ENCODE data around the gene NANP.

Gene NANP

GRCh38 chr20:25571817-25572216 lies 52.0 kb downstream of the NANP start:
- 96 to 97% methylated on average over 2 of the region's 2 CpGs for WGBS, 2 experiments
- Histone ChIP-seq H3K27ac (ENCODE audit: insufficient read depth, low read depth, low read length, poor library complexity, severe bottlenecking) (no peak overlapping the region), H3K36me3 (ENCODE audit: control insufficient read depth, insufficient read depth, low read length) (no peaks in the 10 kb centered on the region), H3K27me3 (ENCODE audit: control insufficient read depth, insufficient read depth, low read length, poor library complexity, severe bottlenecking) (no peaks in the 10 kb centered on the region), H3K4me1 (ENCODE audit: control insufficient read depth, insufficient read depth, low read length) (no peaks in the 10 kb centered on the region), H3K4me3 (ENCODE audit: insufficient read depth, low read depth, low read length) (no peak overlapping the region), H3K9me3 (ENCODE audit: control insufficient read depth, low read length) (no peaks in the 10 kb centered on the region)

- no peaks in the 10 kb centered on the region for H3K4me1 ChIP-seq (ENCODE audit: control insufficient read depth, insufficient read depth, low read length)
- H3K27ac ChIP-seq (ENCODE audit: insufficient read depth, low read depth, low read length, poor library complexity, severe bottlenecking) = no peak overlapping the region
- no peak overlapping the region for H3K4me3 ChIP-seq (ENCODE audit: insufficient read depth, low read depth, low read length)
- H3K9me3 ChIP-seq (ENCODE audit: control insufficient read depth, low read length) = no peaks in the 10 kb centered on the region
- no peaks in the 10 kb centered on the region for H3K36me3 ChIP-seq (ENCODE audit: control insufficient read depth, insufficient read depth, low read length)
- WGBS, 2 experiments = 90 to 92% methylated on average over 2 of the region's 2 CpGs
- no peaks in the 10 kb centered on the region for H3K27me3 ChIP-seq (ENCODE audit: control insufficient read depth, insufficient read depth, low read length, poor library complexity, severe bottlenecking)
These were observed 52.6 kb downstream of the NANP start for GRCh38 chr20:25571240-25571639.

- Histone ChIP-seq H3K9me3 (ENCODE audit: control insufficient read depth, low read length) (no peaks in the 10 kb centered on the region), H3K27ac (ENCODE audit: insufficient read depth, low read depth, low read length, poor library complexity, severe bottlenecking) (no peak overlapping the region), H3K4me1 (ENCODE audit: control insufficient read depth, insufficient read depth, low read length) (no peaks in the 10 kb centered on the region), H3K4me3 (ENCODE audit: insufficient read depth, low read depth, low read length) (no peak overlapping the region), H3K27me3 (ENCODE audit: control insufficient read depth, insufficient read depth, low read length, poor library complexity, severe bottlenecking) (no peaks in the 10 kb centered on the region), H3K36me3 (ENCODE audit: control insufficient read depth, insufficient read depth, low read length) (no peaks in the 10 kb centered on the region)
- whole genome bisulfite sequencing, 2 experiments = 90 to 92% methylated on average over 7 of the region's 7 CpGs
These were observed 53.7 kb downstream of the NANP start for GRCh38 chr20:25570148-25570530.

- Histone ChIP-seq H3K27ac (ENCODE audit: insufficient read depth, low read depth, low read length, poor library complexity, severe bottlenecking) (no peak overlapping the region), H3K36me3 (ENCODE audit: control insufficient read depth, insufficient read depth, low read length) (no peaks in the 10 kb centered on the region), H3K4me1 (ENCODE audit: control insufficient read depth, insufficient read depth, low read length) (no peaks in the 10 kb centered on the region), H3K9me3 (ENCODE audit: control insufficient read depth, low read length) (no peaks in the 10 kb centered on the region), H3K27me3 (ENCODE audit: control insufficient read depth, insufficient read depth, low read length, poor library complexity, severe bottlenecking) (no peaks in the 10 kb centered on the region), H3K4me3 (ENCODE audit: insufficient read depth, low read depth, low read length) (no peak overlapping the region)
- 89 to 93% methylated on average over 2 of the region's 2 CpGs for WGBS, 2 experiments
These were observed 56.5 kb downstream of the NANP start for GRCh38 chr20:25567286-25567685.

GRCh38 chr20:25566821-25567220 lies 57.0 kb downstream of the NANP start:
- no peaks in the 10 kb centered on the region for H3K9me3 ChIP-seq (ENCODE audit: control insufficient read depth, low read length)
- H3K4me3 ChIP-seq (ENCODE audit: insufficient read depth, low read depth, low read length) = no peak overlapping the region
- H3K27me3 ChIP-seq (ENCODE audit: control insufficient read depth, insufficient read depth, low read length, poor library complexity, severe bottlenecking) = no peaks in the 10 kb centered on the region
- WGBS, 2 experiments = 91 to 93% methylated on average over 2 of the region's 2 CpGs
- no peaks in the 10 kb centered on the region for H3K4me1 ChIP-seq (ENCODE audit: control insufficient read depth, insufficient read depth, low read length)
- H3K27ac ChIP-seq (ENCODE audit: insufficient read depth, low read depth, low read length, poor library complexity, severe bottlenecking) = no peak overlapping the region
- no peaks in the 10 kb centered on the region for H3K36me3 ChIP-seq (ENCODE audit: control insufficient read depth, insufficient read depth, low read length)

GRCh38 chr20:25565578-25566157 lies 58.1 kb downstream of the NANP start:
- H3K9me3 ChIP-seq (ENCODE audit: control insufficient read depth, low read length) = no peaks in the 10 kb centered on the region
- H3K27me3 ChIP-seq (ENCODE audit: control insufficient read depth, insufficient read depth, low read length, poor library complexity, severe bottlenecking) = no peaks in the 10 kb centered on the region
- WGBS, 2 experiments = 84 to 87% methylated on average over 6 of the region's 6 CpGs
- no peaks in the 10 kb centered on the region for H3K4me1 ChIP-seq (ENCODE audit: control insufficient read depth, insufficient read depth, low read length)
- no peak overlapping the region for H3K27ac ChIP-seq (ENCODE audit: insufficient read depth, low read depth, low read length, poor library complexity, severe bottlenecking)
- H3K4me3 ChIP-seq (ENCODE audit: insufficient read depth, low read depth, low read length) = no peak overlapping the region
- H3K36me3 ChIP-seq (ENCODE audit: control insufficient read depth, insufficient read depth, low read length) = no peaks in the 10 kb centered on the region

- Histone ChIP-seq H3K4me1 (ENCODE audit: control insufficient read depth, insufficient read depth, low read length) (no peaks in the 10 kb centered on the region), H3K36me3 (ENCODE audit: control insufficient read depth, insufficient read depth, low read length) (no peaks in the 10 kb centered on the region)
These were observed 59.9 kb downstream of the NANP start for GRCh38 chr20:25563876-25564275.

GRCh38 chr20:25563362-25563761 lies 60.5 kb downstream of the NANP start:
- H3K4me3 ChIP-seq (ENCODE audit: insufficient read depth, low read depth, low read length) = no peak overlapping the region
- H3K27ac ChIP-seq (ENCODE audit: insufficient read depth, low read depth, low read length, poor library complexity, severe bottlenecking) = no peak overlapping the region
- H3K4me1 ChIP-seq (ENCODE audit: control insufficient read depth, insufficient read depth, low read length) = no peaks in the 10 kb centered on the region
- no peaks in the 10 kb centered on the region for H3K27me3 ChIP-seq (ENCODE audit: control insufficient read depth, insufficient read depth, low read length, poor library complexity, severe bottlenecking)
- H3K36me3 ChIP-seq (ENCODE audit: control insufficient read depth, insufficient read depth, low read length) = no peaks in the 10 kb centered on the region
- H3K9me3 ChIP-seq (ENCODE audit: control insufficient read depth, low read length) = no peaks in the 10 kb centered on the region

More at GRCh38 chr20:25563876-25564275, 59.9 kb downstream of the NANP start:
- Histone ChIP-seq H3K27ac (ENCODE audit: insufficient read depth, low read depth, low read length, poor library complexity, severe bottlenecking) (no peak overlapping the region), H3K9me3 (ENCODE audit: control insufficient read depth, low read length) (no peaks in the 10 kb centered on the region), H3K27me3 (ENCODE audit: control insufficient read depth, insufficient read depth, low read length, poor library complexity, severe bottlenecking) (no peaks in the 10 kb centered on the region), H3K4me3 (ENCODE audit: insufficient read depth, low read depth, low read length) (no peak overlapping the region)
- whole genome bisulfite sequencing, 2 experiments = 94% methylated on average over 6 of the region's 6 CpGs

Data from ectodermal cell (in vitro differentiated cells).